ENCODE measurements around the gene ZGLP1.
"Not testable (repeated sequence)": the region's sequence is repeated elsewhere in the genome, so short reads cannot be mapped to it uniquely, and the experiment has no call there.

The ZGLP1 gene

GRCh38 chr19:10284065-10284959, 25.3 kb downstream of the ZGLP1 start:
- peaks cover 27% of the 10 kb centered on the region for H3K27me3 ChIP-seq (ENCODE audit: control insufficient read depth, insufficient read depth, low read length)
- peaks cover 12% of the 10 kb centered on the region; the same call in 1 of the 2 replicates for H3K4me1 ChIP-seq (ENCODE audit: control insufficient read depth, insufficient read depth, low read length)
- H3K4me3 ChIP-seq (ENCODE audit: low read depth, low read length), result no peak overlapping the region
- no peaks in the 10 kb centered on the region for H3K9me3 ChIP-seq (ENCODE audit: control insufficient read depth, insufficient read depth, low read depth, low read length)
- no peaks in the 10 kb centered on the region for H3K36me3 ChIP-seq (ENCODE audit: control insufficient read depth, insufficient read depth, low read length)
- H3K27ac ChIP-seq (ENCODE audit: low read depth, low read length), result no peak overlapping the region
- H3K9ac ChIP-seq (ENCODE audit: low read length), result no peak overlapping the region

- Histone ChIP-seq H3K27ac (ENCODE audit: low read depth, low read length) (no peak overlapping the region), H3K9me3 (ENCODE audit: control insufficient read depth, insufficient read depth, low read depth, low read length) (no peaks in the 10 kb centered on the region), H3K4me3 (ENCODE audit: low read depth, low read length) (no peak overlapping the region), H3K36me3 (ENCODE audit: control insufficient read depth, insufficient read depth, low read length) (no peaks in the 10 kb centered on the region), H3K9ac (ENCODE audit: low read length) (no peak overlapping the region), H3K27me3 (ENCODE audit: control insufficient read depth, insufficient read depth, low read length) (peaks cover 19% of the 10 kb centered on the region), H3K4me1 (ENCODE audit: control insufficient read depth, insufficient read depth, low read length) (peaks cover 8% of the 10 kb centered on the region; the same call in 1 of the 2 replicates)
Measured at GRCh38 chr19:10283301-10284064, 26.1 kb downstream of the ZGLP1 start.

GRCh38 chr19:10282043-10282442, 27.6 kb downstream of the ZGLP1 start:
- H3K27me3 ChIP-seq (ENCODE audit: control insufficient read depth, insufficient read depth, low read length); H3K36me3 ChIP-seq (ENCODE audit: control insufficient read depth, insufficient read depth, low read length); H3K27ac ChIP-seq (ENCODE audit: low read depth, low read length); H3K4me3 ChIP-seq (ENCODE audit: low read depth, low read length); H3K4me1 ChIP-seq (ENCODE audit: control insufficient read depth, insufficient read depth, low read length); H3K9ac ChIP-seq (ENCODE audit: low read length); H3K9me3 ChIP-seq (ENCODE audit: control insufficient read depth, insufficient read depth, low read depth, low read length): not testable (repeated sequence)

DNA sequence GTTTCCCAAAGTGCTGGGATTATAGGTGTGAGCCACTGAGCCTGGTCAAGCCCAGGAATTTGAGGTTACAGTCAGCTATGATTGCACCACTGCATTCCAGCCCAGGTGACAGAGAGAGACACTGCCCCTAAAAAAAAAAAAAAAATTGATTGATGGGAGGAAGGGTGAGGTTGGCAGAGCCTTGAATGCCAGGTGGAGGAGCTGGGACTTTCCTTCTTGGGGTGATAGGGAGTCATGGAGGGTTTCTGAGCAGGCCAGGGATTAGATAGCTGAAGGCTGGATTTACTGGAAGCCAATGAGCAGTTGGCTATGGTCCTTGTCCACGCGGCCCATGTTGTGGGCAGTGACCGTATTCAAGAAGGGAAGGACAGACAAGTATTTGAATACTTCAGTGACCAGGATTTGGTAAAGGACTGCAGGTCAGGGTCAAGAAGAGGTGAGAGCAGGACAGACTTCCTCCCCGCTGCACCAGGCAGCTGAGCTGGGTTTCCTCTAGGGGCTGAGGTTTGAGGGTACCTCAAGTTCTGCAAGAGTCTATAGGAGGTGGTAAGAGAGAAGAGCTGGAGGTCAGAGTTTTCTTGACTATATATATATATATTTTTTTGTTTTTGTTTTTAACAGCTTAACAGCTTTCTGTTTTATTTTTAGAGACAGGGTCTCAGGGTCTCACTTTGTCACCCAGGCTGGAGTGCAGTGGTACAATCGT, 29.7 kb downstream of the ZGLP1 start:
- Histone ChIP-seq H3K4me3 (ENCODE audit: low read depth, low read length) (no peak overlapping the region), H3K27me3 (ENCODE audit: control insufficient read depth, insufficient read depth, low read length) (no peaks in the 10 kb centered on the region), H3K4me1 (ENCODE audit: control insufficient read depth, insufficient read depth, low read length) (no peaks in the 10 kb centered on the region), H3K9me3 (ENCODE audit: control insufficient read depth, insufficient read depth, low read depth, low read length) (no peaks in the 10 kb centered on the region), H3K9ac (ENCODE audit: low read length) (no peak overlapping the region), H3K36me3 (ENCODE audit: control insufficient read depth, insufficient read depth, low read length) (no peaks in the 10 kb centered on the region), H3K27ac (ENCODE audit: low read depth, low read length) (no peak overlapping the region)

DNA sequence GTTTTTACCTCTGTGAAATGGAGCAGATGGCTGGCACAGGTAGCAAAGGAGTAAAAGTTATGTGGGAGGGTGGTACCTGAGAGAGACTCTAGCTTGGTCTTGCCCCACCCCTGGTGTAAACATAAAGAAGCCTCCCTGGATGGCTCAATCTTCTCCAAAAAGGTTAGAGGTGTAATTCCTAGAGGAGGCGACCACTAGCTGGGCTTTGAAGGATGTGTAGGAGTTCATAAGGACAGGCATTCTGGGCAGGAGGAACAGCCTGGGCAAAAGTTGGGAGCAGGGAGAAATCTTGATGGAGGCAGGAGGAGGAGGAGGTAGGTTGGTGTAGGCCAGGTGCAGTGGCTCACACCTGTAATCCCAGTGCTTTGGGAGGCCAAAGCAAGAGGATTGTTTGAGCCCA, 30.7 kb downstream of the ZGLP1 start:
- Histone ChIP-seq H3K4me1 (ENCODE audit: control insufficient read depth, insufficient read depth, low read length) (no peaks in the 10 kb centered on the region), H3K27ac (ENCODE audit: low read depth, low read length) (no peak overlapping the region), H3K9ac (ENCODE audit: low read length) (no peak overlapping the region), H3K27me3 (ENCODE audit: control insufficient read depth, insufficient read depth, low read length) (no peaks in the 10 kb centered on the region), H3K9me3 (ENCODE audit: control insufficient read depth, insufficient read depth, low read depth, low read length) (no peaks in the 10 kb centered on the region), H3K4me3 (ENCODE audit: low read depth, low read length) (no peak overlapping the region), H3K36me3 (ENCODE audit: control insufficient read depth, insufficient read depth, low read length) (no peaks in the 10 kb centered on the region)

DNA sequence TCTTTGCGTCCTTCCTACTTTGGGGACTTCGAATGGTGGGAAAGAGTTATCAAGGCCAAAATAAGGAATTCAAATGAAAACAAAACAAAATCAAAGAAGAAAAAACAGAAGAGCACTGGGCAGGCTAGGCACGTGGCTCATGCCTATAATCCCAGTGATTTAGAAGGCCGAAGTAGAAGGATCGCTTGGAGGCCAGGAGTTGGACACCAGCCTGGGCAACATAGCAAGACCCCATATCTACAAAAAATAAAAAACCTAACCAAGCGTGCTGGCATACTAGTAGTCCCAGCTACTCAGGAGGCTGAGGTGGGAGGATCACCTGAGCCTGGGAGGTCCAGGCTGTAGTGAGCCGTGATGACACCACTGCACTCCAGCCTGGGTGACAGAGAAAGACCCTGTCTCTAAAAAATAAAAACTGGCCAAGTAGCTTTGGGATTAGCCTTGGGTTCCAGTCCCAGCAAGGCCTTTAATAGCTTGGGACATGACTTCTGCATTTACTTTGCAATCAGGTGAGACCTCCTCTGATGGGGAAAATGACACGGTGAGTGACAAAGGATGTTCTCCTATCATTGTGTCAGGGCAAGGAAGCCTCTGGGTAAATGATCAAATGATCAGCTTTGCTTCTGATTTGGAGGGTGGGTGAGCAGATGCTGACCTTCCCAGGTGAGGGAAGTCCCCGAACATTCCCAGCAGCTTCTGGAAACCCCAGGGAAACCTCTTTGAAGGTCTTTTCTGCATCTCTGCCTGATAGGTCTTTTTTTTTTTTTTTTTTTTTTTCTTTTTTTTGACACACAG, 31.6 kb downstream of the ZGLP1 start:
- H3K9me3 ChIP-seq (ENCODE audit: control insufficient read depth, insufficient read depth, low read depth, low read length), result no peaks in the 10 kb centered on the region
- H3K27ac ChIP-seq (ENCODE audit: low read depth, low read length), result no peak overlapping the region
- no peak overlapping the region for H3K9ac ChIP-seq (ENCODE audit: low read length)
- no peaks in the 10 kb centered on the region for H3K4me1 ChIP-seq (ENCODE audit: control insufficient read depth, insufficient read depth, low read length)
- H3K36me3 ChIP-seq (ENCODE audit: control insufficient read depth, insufficient read depth, low read length), result no peaks in the 10 kb centered on the region
- 0 out of 2 replicates have a peak, but pooled peaks cover under 1% of the 10 kb centered on the region for H3K27me3 ChIP-seq (ENCODE audit: control insufficient read depth, insufficient read depth, low read length)
- H3K4me3 ChIP-seq (ENCODE audit: low read depth, low read length), result no peak overlapping the region

DNA sequence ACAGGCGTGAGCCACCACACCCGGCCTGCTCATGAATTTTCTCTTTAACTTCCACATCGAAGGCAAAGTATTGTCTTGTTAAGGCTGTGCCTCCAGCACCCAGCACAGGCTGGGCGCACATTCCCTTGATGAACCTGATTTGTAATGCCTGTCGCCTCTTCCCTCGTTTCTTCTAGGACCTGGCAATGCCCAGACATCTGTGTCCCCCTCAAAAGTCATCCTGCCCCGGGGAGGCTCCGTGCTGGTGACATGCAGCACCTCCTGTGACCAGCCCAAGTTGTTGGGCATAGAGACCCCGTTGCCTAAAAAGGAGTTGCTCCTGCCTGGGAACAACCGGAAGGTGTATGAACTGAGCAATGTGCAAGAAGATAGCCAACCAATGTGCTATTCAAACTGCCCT, 35.0 kb downstream of the ZGLP1 start:
- Histone ChIP-seq H3K36me3 (ENCODE audit: control insufficient read depth, insufficient read depth, low read length) (no peaks in the 10 kb centered on the region), H3K4me3 (ENCODE audit: low read depth, low read length) (no peak overlapping the region), H3K9ac (ENCODE audit: low read length) (no peak overlapping the region), H3K9me3 (ENCODE audit: control insufficient read depth, insufficient read depth, low read depth, low read length) (no peaks in the 10 kb centered on the region), H3K4me1 (ENCODE audit: control insufficient read depth, insufficient read depth, low read length) (peaks cover 8% of the 10 kb centered on the region), H3K27me3 (ENCODE audit: control insufficient read depth, insufficient read depth, low read length) (peaks cover 33% of the 10 kb centered on the region), H3K27ac (ENCODE audit: low read depth, low read length) (no peak overlapping the region)

GRCh38 chr19:10271543-10272086, 38.0 kb downstream of the ZGLP1 start:
- Histone ChIP-seq H3K36me3 (ENCODE audit: control insufficient read depth, insufficient read depth, low read length) (no peaks in the 10 kb centered on the region), H3K4me3 (ENCODE audit: low read depth, low read length) (peak overlapping the region; percentile 52), H3K9me3 (ENCODE audit: control insufficient read depth, insufficient read depth, low read depth, low read length) (no peaks in the 10 kb centered on the region), H3K27me3 (ENCODE audit: control insufficient read depth, insufficient read depth, low read length) (peaks cover 43% of the 10 kb centered on the region), H3K9ac (ENCODE audit: low read length) (no peak overlapping the region), H3K27ac (ENCODE audit: low read depth, low read length) (no peak overlapping the region), H3K4me1 (ENCODE audit: control insufficient read depth, insufficient read depth, low read length) (peaks cover 8% of the 10 kb centered on the region)

DNA sequence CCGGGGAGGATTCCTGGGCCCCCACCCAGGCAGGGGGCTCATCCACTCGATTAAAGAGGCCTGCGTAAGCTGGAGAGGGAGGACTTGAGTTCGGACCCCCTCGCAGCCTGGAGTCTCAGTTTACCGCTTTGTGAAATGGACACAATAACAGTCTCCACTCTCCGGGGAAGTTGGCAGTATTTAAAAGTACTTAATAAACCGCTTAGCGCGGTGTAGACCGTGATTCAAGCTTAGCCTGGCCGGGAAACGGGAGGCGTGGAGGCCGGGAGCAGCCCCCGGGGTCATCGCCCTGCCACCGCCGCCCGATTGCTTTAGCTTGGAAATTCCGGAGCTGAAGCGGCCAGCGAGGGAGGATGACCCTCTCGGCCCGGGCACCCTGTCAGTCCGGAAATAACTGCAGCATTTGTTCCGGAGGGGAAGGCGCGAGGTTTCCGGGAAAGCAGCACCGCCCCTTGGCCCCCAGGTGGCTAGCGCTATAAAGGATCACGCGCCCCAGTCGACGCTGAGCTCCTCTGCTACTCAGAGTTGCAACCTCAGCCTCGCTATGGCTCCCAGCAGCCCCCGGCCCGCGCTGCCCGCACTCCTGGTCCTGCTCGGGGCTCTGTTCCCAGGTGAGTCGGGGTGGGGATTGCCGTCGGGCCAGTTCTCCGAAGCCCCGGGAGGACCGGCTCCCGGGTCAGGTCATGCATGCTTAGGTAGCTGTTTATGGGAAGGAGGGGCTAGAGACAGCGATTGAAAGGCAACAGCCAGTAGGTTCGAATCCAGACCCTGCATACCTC, 38.8 kb downstream of the ZGLP1 start, which contains the start of gene ICAM1:
ICAM1 (plus strand) TSS at position 505 of the 779 bp plus-strand sequence; CDS start at position 545, 40 bp downstream.
- Histone ChIP-seq H3K4me1 (ENCODE audit: control insufficient read depth, insufficient read depth, low read length) (peaks cover 8% of the 10 kb centered on the region), H3K27me3 (ENCODE audit: control insufficient read depth, insufficient read depth, low read length) (peaks cover 43% of the 10 kb centered on the region), H3K4me3 (ENCODE audit: low read depth, low read length) (peak within 1 kb of the TSS; percentile 52), H3K27ac (ENCODE audit: low read depth, low read length) (no peak within 1 kb of the TSS), H3K9ac (ENCODE audit: low read length) (peak within 1 kb of the TSS; percentile 3), H3K9me3 (ENCODE audit: control insufficient read depth, insufficient read depth, low read depth, low read length) (no peaks in the 10 kb centered on the region), H3K36me3 (ENCODE audit: control insufficient read depth, insufficient read depth, low read length) (no peaks in the 10 kb centered on the region)

All from HUES6 (cell line).